Measurements from ENCODE around the gene CDC123.
"Not testable (repeated sequence)": the region's sequence is repeated elsewhere in the genome, so short reads cannot be mapped to it uniquely, and the experiment has no call there.

The CDC123 gene

GRCh38 chr10:12237265-12238220 is 41.6 kb downstream of the CDC123 start:
- no peak for DNase-seq

- DNase-seq, result no peak
Observed at GRCh38 chr10:12238821-12239220, 42.8 kb downstream of the CDC123 start.

- DNase-seq, result no peak
Observed at GRCh38 chr10:12241810-12242529, 46.0 kb downstream of the CDC123 start.

GRCh38 chr10:12243864-12244620 is 48.1 kb downstream of the CDC123 start:
- no peak for DNase-seq

GRCh38 chr10:12250181-12250580 is 54.2 kb downstream of the CDC123 start:
- DNase-seq, result no peak

- not testable (repeated sequence) for DNase-seq
Observed at GRCh38 chr10:12250702-12251101, 54.7 kb downstream of the CDC123 start.

GRCh38 chr10:12251581-12251980 is 55.6 kb downstream of the CDC123 start:
- DNase-seq, result no peak

GRCh38 chr10:12252882-12253546 is 57.0 kb downstream of the CDC123 start:
- DNase-seq, result no peak

GRCh38 chr10:12255048-12255447 is 59.1 kb downstream of the CDC123 start:
- DNase-seq, result no peak

- no peak for DNase-seq
Observed at GRCh38 chr10:12259988-12260387, 64.0 kb downstream of the CDC123 start.

- no peak for DNase-seq
Observed at GRCh38 chr10:12262278-12262981, 66.4 kb downstream of the CDC123 start.

- DNase-seq, result peak; percentile 64
Observed at GRCh38 chr10:12264204-12264940, 68.4 kb downstream of the CDC123 start.

- DNase-seq, result no peak
Observed at GRCh38 chr10:12269056-12269455, 73.1 kb downstream of the CDC123 start.

- no peak for DNase-seq
Observed at GRCh38 chr10:12271210-12271540, 75.2 kb downstream of the CDC123 start.

- not testable (repeated sequence) for DNase-seq
Observed at GRCh38 chr10:12277862-12278261, 81.9 kb downstream of the CDC123 start.

GRCh38 chr10:12279281-12279680 is 83.3 kb downstream of the CDC123 start:
- DNase-seq, result no peak

- DNase-seq, result no peak
Observed at GRCh38 chr10:12287772-12288171, 91.8 kb downstream of the CDC123 start.

GRCh38 chr10:12297784-12298183 is 101.8 kb downstream of the CDC123 start:
- not testable (repeated sequence) for DNase-seq

- DNase-seq, result no peak
Observed at GRCh38 chr10:12299222-12299965, 103.4 kb downstream of the CDC123 start.

Measured in EL (cell line).